NCI-H2196 treated with DMSO at 0.1 percent for 48 hours (cell line): ENCODE results near the gene SRSF12.

ENCODE experiments used
- DNase-seq: peaks from one replicate; lab custom pipeline; 2025; ENCODE audit not compliant: unreplicated experiment; lab: John Stamatoyannopoulos, UW

The SRSF12 gene

GRCh38 chr6:89117211-89118108 is at the start of gene SRSF12:
Gene SRSF12 (minus strand): TSS chr6:89118071. CDS start chr6:89117887, 184 bp downstream.
- DNase-seq, result no peak

GRCh38 chr6:89162047-89162371 is 44.1 kb upstream of the SRSF12 start:
- no peak for DNase-seq

GRCh38 chr6:89161326-89162046 is 43.6 kb upstream of the SRSF12 start:
- no peak for DNase-seq

- no peak for DNase-seq
These were observed 42.6 kb upstream of the SRSF12 start for GRCh38 chr6:89160331-89161092.

- DNase-seq, result no peak
These were observed 36.3 kb upstream of the SRSF12 start for GRCh38 chr6:89154131-89154530.

- no peak for DNase-seq
These were observed 30.3 kb upstream of the SRSF12 start for GRCh38 chr6:89148016-89148750.

- DNase-seq, result no peak
These were observed 29.1 kb upstream of the SRSF12 start for GRCh38 chr6:89146718-89147700.

- peak; percentile 45 for DNase-seq
These were observed 28.3 kb upstream of the SRSF12 start, which contains the start of gene PM20D2 for GRCh38 chr6:89145956-89146717. Gene PM20D2 (plus strand): TSS chr6:89146055. CDS start chr6:89146145, 90 bp downstream.

GRCh38 chr6:89145091-89145955 is 27.5 kb upstream of the SRSF12 start:
- DNase-seq, result no peak

GRCh38 chr6:89144354-89144906 is 26.6 kb upstream of the SRSF12 start:
- DNase-seq, result no peak

- DNase-seq, result no peak
These were observed 22.7 kb upstream of the SRSF12 start for GRCh38 chr6:89140347-89141156.

GRCh38 chr6:89139509-89140346 is 21.9 kb upstream of the SRSF12 start:
- DNase-seq, result no peak

GRCh38 chr6:89138173-89138572 is 20.3 kb upstream of the SRSF12 start:
- no peak for DNase-seq

- DNase-seq, result no peak
These were observed 16.9 kb upstream of the SRSF12 start for GRCh38 chr6:89134723-89135122.

- DNase-seq, result no peak
These were observed 16.1 kb upstream of the SRSF12 start for GRCh38 chr6:89133981-89134380.

GRCh38 chr6:89132057-89132456 is 14.2 kb upstream of the SRSF12 start:
- no peak for DNase-seq
